ENCODE measurements around the gene FRG2. TPM values are rescaled to one million over a fixed set of nuclear protein-coding genes. Genes with fewer than 3 reads are reported as not detected.
"Not testable (repeated sequence)": the region's sequence is repeated elsewhere in the genome, so short reads cannot be mapped to it uniquely, and the experiment has no call there.

The FRG2 gene
- total and polyA plus RNA-seq, 2 experiments from 2014 or later = not detected

DNA sequence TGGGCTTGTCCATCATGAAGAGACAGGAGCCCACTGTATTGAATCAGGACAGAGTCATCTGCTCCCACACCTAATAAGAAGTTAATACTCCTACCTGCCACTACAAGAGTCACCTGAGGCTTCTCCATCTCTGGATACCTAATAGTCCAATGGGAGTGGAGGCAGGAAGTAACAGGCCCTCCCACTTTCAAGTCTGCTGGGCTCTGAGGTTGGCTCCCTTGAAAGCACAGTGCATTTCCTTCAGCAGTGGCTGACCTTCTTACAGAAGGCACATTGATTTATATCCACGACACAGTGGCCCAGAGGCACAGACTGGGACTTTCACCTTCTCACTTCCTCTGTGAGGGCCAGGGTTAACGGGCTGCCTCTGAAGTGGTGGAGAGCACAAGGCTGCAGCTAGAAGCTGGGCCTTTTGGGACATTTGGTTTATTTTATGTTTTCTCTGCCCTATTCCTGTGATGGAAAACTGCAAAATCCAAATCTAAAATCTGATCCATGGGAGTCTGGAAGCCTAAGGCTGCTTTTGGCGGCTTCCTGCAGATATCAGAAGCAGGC is 38.1 kb downstream of the FRG2 start:
- no peaks in the 10 kb centered on the region for H3K36me3 ChIP-seq (replicated peaks; ENCODE audit: insufficient read depth, low read depth)
- no peaks in the 10 kb centered on the region for H3K9me3 ChIP-seq (ENCODE audit: low read depth)
- WGBS (ENCODE audit: low lambda C conversion rate, missing lambda C conversion rate) = 55% methylated on average over 3 of the region's 3 CpGs
- no peak for TF ChIP-seq EZH2 (IDR thresholded peaks at IDR 0.05; ENCODE audit: borderline replicate concordance)
- TF ChIP-seq, protein P1, sequence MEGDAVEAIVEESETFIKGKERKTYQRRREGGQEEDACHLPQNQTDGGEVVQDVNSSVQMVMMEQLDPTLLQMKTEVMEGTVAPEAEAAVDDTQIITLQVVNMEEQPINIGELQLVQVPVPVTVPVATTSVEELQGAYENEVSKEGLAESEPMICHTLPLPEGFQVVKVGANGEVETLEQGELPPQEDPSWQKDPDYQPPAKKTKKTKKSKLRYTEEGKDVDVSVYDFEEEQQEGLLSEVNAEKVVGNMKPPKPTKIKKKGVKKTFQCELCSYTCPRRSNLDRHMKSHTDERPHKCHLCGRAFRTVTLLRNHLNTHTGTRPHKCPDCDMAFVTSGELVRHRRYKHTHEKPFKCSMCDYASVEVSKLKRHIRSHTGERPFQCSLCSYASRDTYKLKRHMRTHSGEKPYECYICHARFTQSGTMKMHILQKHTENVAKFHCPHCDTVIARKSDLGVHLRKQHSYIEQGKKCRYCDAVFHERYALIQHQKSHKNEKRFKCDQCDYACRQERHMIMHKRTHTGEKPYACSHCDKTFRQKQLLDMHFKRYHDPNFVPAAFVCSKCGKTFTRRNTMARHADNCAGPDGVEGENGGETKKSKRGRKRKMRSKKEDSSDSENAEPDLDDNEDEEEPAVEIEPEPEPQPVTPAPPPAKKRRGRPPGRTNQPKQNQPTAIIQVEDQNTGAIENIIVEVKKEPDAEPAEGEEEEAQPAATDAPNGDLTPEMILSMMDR (IDR thresholded peaks at IDR 0.05; ENCODE audit: poor library complexity) = no peak
- no peak overlapping the region for H3K27ac ChIP-seq
- no peaks in the 10 kb centered on the region for H3K79me2 ChIP-seq
- no peaks in the 10 kb centered on the region for H3K4me1 ChIP-seq (ENCODE audit: insufficient read depth)
- no peaks in the 10 kb centered on the region for H4K20me1 ChIP-seq (ENCODE audit: insufficient read depth, poor library complexity, severe bottlenecking)
- H3K9me2 ChIP-seq (replicated peaks; ENCODE audit: insufficient read depth) = no peaks in the 10 kb centered on the region
- DNase-seq (ENCODE audit: low spot score) = no peak
- no peak overlapping the region for H2AFZ ChIP-seq
- no peak overlapping the region for H3K4me2 ChIP-seq
- no peaks in the 10 kb centered on the region for H3K27me3 ChIP-seq
- no peak overlapping the region for H3K4me3 ChIP-seq

DNA sequence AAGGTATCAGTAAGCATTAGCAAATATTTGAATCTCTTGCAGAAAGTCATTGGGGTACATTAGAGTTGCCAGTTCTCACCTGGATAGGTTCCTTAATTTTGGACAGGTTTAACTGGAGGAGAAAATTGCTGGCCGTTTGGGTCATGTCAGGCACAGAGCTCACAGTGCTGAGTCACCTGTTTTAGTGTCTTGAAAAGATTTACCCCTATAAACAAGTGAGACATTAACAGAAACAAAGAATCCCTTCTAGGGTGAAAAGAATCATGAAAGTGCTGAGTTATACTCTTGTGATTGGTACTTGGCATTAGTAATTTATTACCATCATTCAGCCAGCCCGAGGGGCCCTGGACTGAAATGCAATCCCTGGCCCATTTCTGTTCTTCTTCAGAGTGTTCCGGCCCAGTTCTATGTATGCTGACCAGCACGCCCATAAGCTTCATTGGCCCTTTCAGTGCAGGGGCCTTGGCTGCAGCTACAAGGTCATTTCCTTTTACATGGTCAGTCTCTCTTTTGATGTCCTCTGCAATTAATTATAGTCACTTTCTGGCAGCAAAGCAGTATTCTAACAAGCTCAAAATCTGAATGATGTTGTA is 41.3 kb downstream of the FRG2 start:
- H3K27ac ChIP-seq; H3K79me2 ChIP-seq; H3K4me2 ChIP-seq; H3K4me3 ChIP-seq; H3K9me2 ChIP-seq (replicated peaks; ENCODE audit: insufficient read depth); H4K20me1 ChIP-seq (ENCODE audit: insufficient read depth, poor library complexity, severe bottlenecking); H3K9me3 ChIP-seq (ENCODE audit: low read depth); H3K27me3 ChIP-seq; DNase-seq (ENCODE audit: low spot score); H2AFZ ChIP-seq; H3K4me1 ChIP-seq (ENCODE audit: insufficient read depth); H3K36me3 ChIP-seq (replicated peaks; ENCODE audit: insufficient read depth, low read depth): not testable (repeated sequence)
- WGBS (ENCODE audit: low lambda C conversion rate, missing lambda C conversion rate) = 60% methylated on average over 4 of the region's 4 CpGs

DNA sequence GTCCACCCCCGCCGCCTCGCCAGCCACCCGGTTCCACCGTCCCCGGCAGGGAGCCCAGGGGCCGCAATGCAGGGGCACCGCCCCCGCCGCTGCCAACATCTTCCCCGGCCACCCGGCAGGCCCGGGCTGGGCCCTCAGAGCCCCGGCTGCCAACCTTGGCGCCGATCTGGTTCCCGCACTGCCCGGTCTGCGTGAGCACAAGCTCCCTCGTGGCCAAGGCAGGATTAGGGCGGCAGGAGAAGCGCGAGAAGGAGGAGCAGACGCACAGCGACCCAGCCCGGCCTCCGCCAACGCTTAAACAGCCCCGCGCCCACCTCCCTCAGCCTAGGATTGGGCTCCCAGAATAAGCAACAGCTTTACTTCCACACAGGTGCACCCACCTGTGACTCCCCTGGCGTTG is 42.4 kb downstream of the FRG2 start:
- H3K36me3 ChIP-seq (replicated peaks; ENCODE audit: insufficient read depth, low read depth); H3K4me1 ChIP-seq (ENCODE audit: insufficient read depth); H4K20me1 ChIP-seq (ENCODE audit: insufficient read depth, poor library complexity, severe bottlenecking); H3K4me3 ChIP-seq; DNase-seq (ENCODE audit: low spot score); H2AFZ ChIP-seq; H3K9me3 ChIP-seq (ENCODE audit: low read depth); H3K9me2 ChIP-seq (replicated peaks; ENCODE audit: insufficient read depth); H3K4me2 ChIP-seq; H3K79me2 ChIP-seq; H3K27me3 ChIP-seq; H3K27ac ChIP-seq: not testable (repeated sequence)
- 94% methylated on average over 23 of the region's 31 CpGs for WGBS (ENCODE audit: low lambda C conversion rate, missing lambda C conversion rate)

DNA sequence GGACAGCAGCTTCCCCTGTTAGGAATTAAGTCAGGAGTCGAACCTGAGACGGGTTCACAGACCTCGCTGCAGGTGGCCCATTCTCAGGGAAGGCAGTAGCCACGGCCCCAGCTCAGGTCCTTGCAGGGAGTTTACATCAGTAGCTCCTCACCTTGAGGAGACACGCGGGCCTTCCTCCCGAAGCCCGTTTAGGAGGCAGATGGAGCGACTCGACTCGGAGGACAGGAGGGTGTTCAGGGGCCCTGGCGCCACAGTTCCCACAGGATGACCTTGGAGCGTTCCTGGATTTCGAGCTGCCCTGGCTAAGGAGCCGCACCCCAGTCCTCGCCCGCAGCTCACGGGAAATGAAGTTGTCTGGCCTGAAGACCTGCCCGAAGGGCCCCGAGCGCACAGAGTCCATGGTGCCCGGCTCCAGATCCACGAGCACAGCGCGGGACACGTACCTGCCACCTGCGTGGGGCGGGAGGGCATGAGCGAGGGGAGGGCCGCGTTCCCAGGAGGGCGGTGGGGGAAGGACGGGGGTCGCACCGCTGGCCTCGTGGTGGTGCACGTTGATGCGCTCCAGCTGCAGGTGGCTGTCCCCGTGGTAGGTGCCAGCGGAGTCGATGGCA is 43.0 kb downstream of the FRG2 start:
- not testable (repeated sequence) for H3K9me3 ChIP-seq (ENCODE audit: low read depth); H3K79me2 ChIP-seq; H3K9me2 ChIP-seq (replicated peaks; ENCODE audit: insufficient read depth); H2AFZ ChIP-seq; H3K4me3 ChIP-seq; H3K27me3 ChIP-seq; H3K36me3 ChIP-seq (replicated peaks; ENCODE audit: insufficient read depth, low read depth); H3K4me1 ChIP-seq (ENCODE audit: insufficient read depth); DNase-seq (ENCODE audit: low spot score); H4K20me1 ChIP-seq (ENCODE audit: insufficient read depth, poor library complexity, severe bottlenecking); H3K4me2 ChIP-seq; H3K27ac ChIP-seq
- 92% methylated on average over 17 of the region's 41 CpGs for WGBS (ENCODE audit: low lambda C conversion rate, missing lambda C conversion rate)

DNA sequence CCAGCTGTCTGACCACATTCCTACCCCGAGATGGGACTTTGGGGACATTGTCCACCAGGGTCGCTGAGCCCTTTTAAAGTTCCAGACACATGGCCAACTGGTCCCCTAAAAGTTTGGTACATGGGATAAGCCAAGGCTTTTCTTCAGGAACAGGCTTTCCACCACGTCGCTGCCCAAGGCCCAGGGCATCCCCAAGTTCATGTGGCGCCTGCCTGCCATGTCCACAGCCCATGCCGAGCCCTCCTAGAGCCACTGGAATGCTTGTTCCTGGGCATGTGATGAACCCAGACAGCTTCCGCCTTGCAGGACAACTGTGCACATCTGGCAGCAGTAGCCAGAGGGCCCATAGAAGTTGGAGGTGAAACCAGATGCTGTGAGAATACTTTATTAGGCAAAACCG is 45.1 kb downstream of the FRG2 start:
- no peak overlapping the region for H3K27ac ChIP-seq
- DNase-seq (ENCODE audit: low spot score) = no peak
- no peaks in the 10 kb centered on the region for H3K4me1 ChIP-seq (ENCODE audit: insufficient read depth)
- H4K20me1 ChIP-seq (ENCODE audit: insufficient read depth, poor library complexity, severe bottlenecking) = no peaks in the 10 kb centered on the region
- H3K9me2 ChIP-seq (replicated peaks; ENCODE audit: insufficient read depth) = no peaks in the 10 kb centered on the region
- WGBS (ENCODE audit: low lambda C conversion rate, missing lambda C conversion rate) = 80% methylated on average over 8 of the region's 8 CpGs
- H3K27me3 ChIP-seq = no peaks in the 10 kb centered on the region
- H3K79me2 ChIP-seq = no peaks in the 10 kb centered on the region
- H3K36me3 ChIP-seq (replicated peaks; ENCODE audit: insufficient read depth, low read depth) = no peaks in the 10 kb centered on the region
- H3K4me3 ChIP-seq = no peak overlapping the region
- TF ChIP-seq EZH2phosphoT487 (IDR thresholded peaks at IDR 0.05; ENCODE audit: low read depth, severe bottlenecking, unreplicated experiment) (no peak), EZH2 (IDR thresholded peaks at IDR 0.05; ENCODE audit: borderline replicate concordance) (no peak)
- TF ChIP-seq, protein P1 (IDR thresholded peaks at IDR 0.05; ENCODE audit: poor library complexity) = no peak
- H2AFZ ChIP-seq = no peak overlapping the region
- H3K9me3 ChIP-seq (ENCODE audit: low read depth) = no peaks in the 10 kb centered on the region
- no peak overlapping the region for H3K4me2 ChIP-seq

DNA sequence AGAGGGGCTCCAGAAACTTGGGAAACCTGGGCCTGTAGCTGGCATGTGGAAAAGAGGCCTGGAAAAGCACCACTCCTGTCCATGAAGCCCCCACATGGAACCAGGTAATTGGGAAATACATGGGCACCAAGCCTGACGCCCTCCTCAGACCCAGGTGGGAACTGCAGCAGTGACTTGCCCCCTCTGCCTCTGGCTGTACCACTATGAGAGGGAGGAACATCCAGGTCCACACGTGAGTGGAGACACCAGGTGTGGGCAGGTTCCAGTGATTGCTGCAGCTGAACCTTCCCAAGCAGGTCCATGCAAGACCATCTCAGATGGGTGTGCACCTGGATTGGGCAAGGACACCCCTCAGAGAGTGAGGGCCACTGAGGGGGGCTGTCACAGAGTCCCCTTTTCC is 46.8 kb downstream of the FRG2 start:
- not testable (repeated sequence) for H3K27me3 ChIP-seq; H3K4me3 ChIP-seq; H3K4me1 ChIP-seq (ENCODE audit: insufficient read depth); H2AFZ ChIP-seq; H3K36me3 ChIP-seq (replicated peaks; ENCODE audit: insufficient read depth, low read depth); H3K9me3 ChIP-seq (ENCODE audit: low read depth); H4K20me1 ChIP-seq (ENCODE audit: insufficient read depth, poor library complexity, severe bottlenecking); H3K4me2 ChIP-seq; H3K27ac ChIP-seq; H3K79me2 ChIP-seq; DNase-seq (ENCODE audit: low spot score); H3K9me2 ChIP-seq (replicated peaks; ENCODE audit: insufficient read depth)
- WGBS (ENCODE audit: low lambda C conversion rate, missing lambda C conversion rate) = 36% methylated on average over 2 of the region's 2 CpGs
